Measurements from ENCODE around the gene TMEM9.

DNA sequence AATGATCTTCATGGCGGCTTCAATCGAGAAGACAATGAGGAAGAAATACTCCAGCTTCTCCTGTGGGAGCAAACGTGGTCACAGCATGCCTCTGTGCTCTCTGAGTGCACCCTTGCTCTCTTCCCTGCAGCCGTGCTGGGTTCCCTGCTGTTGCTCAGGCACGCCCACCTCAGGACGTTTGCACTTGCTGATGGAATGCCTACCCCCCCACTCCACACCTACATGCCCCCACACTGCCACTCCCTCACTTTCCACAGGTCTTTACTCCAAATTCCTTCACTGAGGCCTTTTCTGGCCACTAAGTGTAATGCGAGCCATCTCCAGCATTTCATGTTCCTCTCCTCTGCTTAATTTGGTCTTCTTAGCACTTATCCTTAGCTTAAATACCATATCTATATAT lies 60.3 kb downstream of the TMEM9 start:
- TF ChIP-seq POLR2A (IDR thresholded peaks at IDR 0.05; ENCODE audit: low read length) (no peak), GATA1 (IDR thresholded peaks at IDR 0.05; ENCODE audit: low read depth, low read length) (no peak)
